Measurements from ENCODE around the gene LRP2. TPM values are rescaled to one million over a fixed set of nuclear protein-coding genes. Genes with fewer than 3 reads are reported as not detected.
"Not testable (repeated sequence)": the region's sequence is repeated elsewhere in the genome, so short reads cannot be mapped to it uniquely, and the experiment has no call there.

The LRP2 gene
- total RNA-seq, 1 donor = under 0.01 TPM

DNA sequence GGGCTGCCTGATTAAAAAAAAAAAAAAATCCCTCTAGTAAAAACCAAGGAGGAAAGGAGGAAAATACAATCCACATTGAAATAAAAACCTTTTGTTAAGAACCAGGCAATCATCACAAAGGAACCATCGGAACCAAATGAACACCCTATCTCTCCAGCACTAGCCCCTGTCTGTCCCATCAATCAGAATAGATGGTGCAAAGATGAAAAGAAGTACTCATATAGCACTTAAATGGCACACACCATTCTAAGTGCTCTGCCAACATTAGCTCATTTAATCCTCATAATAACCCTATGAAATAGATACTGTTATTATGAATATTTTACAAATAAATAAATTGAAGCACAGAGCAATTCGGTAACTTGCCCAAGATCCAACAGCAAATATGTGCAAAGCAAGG is 38.5 kb downstream of the LRP2 start:
- TF ChIP-seq, protein P1, sequence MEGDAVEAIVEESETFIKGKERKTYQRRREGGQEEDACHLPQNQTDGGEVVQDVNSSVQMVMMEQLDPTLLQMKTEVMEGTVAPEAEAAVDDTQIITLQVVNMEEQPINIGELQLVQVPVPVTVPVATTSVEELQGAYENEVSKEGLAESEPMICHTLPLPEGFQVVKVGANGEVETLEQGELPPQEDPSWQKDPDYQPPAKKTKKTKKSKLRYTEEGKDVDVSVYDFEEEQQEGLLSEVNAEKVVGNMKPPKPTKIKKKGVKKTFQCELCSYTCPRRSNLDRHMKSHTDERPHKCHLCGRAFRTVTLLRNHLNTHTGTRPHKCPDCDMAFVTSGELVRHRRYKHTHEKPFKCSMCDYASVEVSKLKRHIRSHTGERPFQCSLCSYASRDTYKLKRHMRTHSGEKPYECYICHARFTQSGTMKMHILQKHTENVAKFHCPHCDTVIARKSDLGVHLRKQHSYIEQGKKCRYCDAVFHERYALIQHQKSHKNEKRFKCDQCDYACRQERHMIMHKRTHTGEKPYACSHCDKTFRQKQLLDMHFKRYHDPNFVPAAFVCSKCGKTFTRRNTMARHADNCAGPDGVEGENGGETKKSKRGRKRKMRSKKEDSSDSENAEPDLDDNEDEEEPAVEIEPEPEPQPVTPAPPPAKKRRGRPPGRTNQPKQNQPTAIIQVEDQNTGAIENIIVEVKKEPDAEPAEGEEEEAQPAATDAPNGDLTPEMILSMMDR (IDR thresholded peaks at IDR 0.05; ENCODE audit: insufficient read depth, low read depth, low read length) = no peak
- H3K4me3 ChIP-seq (ENCODE audit: low read depth, low read length) = no peak overlapping the region
- DNase-seq (ENCODE audit: low read depth) = no peak

DNA sequence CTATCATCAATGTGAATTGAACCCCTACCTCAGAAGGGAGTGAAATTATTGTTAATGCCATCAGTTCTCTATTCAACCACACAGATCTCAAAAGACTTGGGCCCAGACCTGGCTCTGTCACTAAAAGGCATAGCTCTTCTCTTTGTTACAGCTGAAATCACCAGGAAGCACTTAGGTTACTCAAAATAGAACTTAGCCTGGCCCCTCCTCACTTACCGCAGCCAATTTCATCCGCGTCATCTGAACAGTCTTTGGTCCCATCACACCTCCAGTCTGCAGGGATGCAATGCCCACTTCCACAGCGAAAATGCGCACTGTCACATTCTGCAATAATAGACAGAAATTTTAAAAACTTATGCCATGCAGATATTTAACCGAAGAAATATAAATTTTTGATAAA is 41.8 kb downstream of the LRP2 start:
- no peak for DNase-seq (ENCODE audit: low read depth)
- TF ChIP-seq, protein P1 (IDR thresholded peaks at IDR 0.05; ENCODE audit: insufficient read depth, low read depth, low read length) = no peak
- H3K4me3 ChIP-seq (ENCODE audit: low read depth, low read length) = no peak overlapping the region

DNA sequence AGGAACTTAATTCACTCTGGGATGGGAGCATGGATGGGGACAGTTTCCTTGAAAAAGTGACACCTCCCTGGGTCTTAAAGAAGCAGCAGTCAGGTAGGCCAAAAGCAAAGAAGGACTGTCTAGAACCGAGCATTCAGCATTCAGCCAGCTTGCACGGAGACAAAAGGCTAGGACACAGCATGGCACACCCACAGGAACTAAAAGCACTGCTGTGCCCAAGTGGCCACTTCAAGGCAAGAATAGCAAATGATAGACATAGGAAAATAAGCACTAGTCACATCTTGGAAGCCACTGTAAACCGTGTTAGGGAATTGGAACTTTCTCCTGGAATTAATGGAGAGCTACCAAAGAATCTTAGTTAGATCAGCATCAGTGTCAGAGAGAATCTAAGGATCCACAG is 47.0 kb downstream of the LRP2 start:
- TF ChIP-seq, protein P1 (IDR thresholded peaks at IDR 0.05; ENCODE audit: insufficient read depth, low read depth, low read length) = no peak
- DNase-seq (ENCODE audit: low read depth) = no peak
- H3K4me3 ChIP-seq (ENCODE audit: low read depth, low read length) = no peak overlapping the region

DNA sequence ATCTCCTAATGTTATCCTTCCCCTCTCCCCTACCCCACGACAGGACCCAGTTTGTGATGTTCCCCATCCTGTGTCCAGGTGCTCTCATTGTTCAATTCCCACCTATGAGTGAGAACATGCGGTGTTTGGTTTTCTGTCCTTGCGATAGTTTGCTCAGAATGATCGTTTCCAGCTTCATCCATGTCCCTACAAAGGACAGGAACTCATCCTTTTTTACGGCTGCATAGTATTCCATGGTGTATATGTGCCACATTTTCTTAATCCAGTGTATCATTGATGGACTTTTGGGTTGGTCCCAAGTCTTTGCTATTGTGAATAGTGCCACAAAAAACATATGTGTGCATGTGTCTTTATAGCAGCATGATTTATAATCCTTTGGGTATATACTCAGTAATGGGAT is 54.0 kb downstream of the LRP2 start:
- not testable (repeated sequence) for H3K4me3 ChIP-seq (ENCODE audit: low read depth, low read length); DNase-seq (ENCODE audit: low read depth)

DNA sequence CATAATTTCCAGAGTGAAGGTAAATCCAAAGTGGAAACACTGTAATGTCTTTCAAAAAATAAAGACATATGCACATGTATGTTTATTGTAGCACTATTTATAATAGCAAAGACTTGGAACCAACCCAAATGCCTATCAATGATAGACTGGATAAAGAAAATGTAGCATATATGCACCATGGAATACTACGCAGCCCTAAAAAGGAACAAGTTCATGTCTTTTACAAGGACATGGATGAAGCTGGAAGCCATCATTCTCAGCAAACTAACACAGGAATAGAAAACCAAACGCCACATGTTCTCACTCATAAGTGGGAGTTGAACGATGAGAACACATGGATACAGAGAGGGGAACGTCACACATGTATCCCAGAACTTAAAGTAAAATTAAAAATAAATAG is 57.6 kb downstream of the LRP2 start:
- DNase-seq (ENCODE audit: low read depth) = not testable (repeated sequence)

DNA sequence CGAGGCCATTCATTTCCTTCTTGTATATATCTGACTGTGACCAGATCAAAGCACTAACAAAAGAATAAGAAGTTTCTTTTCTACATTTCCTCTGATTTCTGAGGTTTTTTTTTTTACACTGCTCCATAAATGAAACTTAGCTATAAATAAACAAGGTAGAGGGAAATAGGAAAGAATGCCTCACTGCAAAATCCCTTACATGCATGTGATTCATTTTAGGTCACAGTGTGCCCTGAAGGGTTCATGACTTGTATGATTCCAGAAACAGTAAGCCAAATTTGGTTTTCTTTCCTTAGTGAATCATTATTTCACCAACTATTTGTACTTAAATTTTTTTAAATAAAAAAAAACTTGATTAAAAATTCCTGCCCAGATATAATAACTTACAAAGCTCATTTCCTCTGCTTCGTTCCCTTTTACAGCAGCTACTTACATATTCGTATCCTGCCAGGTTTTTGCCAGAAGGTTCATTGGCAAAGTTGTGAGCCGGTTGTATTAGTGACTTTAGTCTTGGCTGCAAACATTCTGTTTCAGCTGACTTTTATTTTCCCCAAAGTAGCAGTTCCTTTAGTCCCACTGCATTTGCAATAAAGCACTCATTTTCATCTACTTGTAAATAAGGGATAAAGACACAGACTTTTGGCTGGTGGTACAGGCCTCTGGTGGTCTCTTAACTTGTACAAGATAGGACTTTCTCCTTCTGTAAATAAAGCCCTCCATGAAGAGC is 58.6 kb downstream of the LRP2 start:
- TF ChIP-seq, protein P1 (IDR thresholded peaks at IDR 0.05; ENCODE audit: insufficient read depth, low read depth, low read length) = no peak
- no peak overlapping the region for H3K4me3 ChIP-seq (ENCODE audit: low read depth, low read length)
- DNase-seq (ENCODE audit: low read depth) = no peak

More for the DNA sequence above, 57.6 kb downstream of the LRP2 start:
- H3K4me3 ChIP-seq (ENCODE audit: low read depth, low read length) = not testable (repeated sequence)

DNA sequence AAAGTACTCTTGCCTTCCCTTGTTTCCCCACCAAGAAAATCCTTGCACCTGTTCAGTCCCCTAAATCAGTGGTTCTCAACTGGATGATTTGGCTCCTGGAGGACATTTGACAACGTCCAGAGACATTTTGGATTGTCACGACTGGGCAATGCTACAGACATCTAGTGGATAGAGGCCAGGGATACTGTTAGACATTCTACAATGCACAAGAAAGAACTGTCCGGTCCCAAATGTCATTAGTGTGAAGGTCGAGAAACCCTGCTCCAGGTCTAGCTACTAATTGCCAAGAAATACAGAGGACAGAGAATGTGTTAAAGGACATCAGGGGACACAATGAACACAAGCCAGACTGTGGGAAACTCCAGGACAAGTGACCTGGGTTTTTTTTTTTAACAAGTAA is 60.0 kb downstream of the LRP2 start:
- TF ChIP-seq, protein P1 (IDR thresholded peaks at IDR 0.05; ENCODE audit: insufficient read depth, low read depth, low read length) = no peak
- H3K4me3 ChIP-seq (ENCODE audit: low read depth, low read length) = no peak overlapping the region
- DNase-seq (ENCODE audit: low read depth) = no peak

DNA sequence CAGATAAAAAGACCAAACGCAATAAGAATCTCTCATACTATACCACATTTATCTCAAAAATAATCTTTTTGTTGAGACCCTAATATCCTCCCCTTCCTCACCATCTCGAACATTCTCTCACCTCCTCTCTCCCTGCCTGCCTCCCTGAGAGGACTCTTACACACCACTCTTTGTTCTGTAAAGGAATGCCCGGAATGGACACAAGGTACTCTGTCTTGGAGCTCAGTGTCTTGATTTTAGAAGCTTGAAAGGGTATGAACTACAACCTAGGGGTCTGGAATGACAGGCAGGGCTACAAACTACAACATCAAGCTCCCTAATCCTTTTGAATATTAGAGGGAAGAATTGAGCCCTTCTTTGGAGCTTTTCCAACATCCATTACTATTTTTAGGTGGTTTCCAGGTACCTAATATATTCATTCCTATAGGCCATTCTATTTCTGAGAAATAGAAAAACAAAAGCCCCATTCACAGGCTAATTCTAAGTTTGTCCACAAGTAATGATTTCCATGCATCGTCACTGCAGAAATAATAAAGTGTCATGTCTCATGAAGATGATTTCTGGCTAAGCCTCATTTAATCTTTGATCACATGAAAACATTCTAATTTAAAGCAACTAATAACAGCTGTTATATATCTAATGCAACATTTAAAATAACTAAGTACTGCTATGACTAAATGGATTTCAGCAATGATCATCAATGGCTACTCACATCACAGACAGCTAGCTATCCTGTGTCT is 60.6 kb downstream of the LRP2 start:
- DNase-seq (ENCODE audit: low read depth) = no peak
- H3K4me3 ChIP-seq (ENCODE audit: low read depth, low read length) = no peak overlapping the region
- TF ChIP-seq, protein P1 (IDR thresholded peaks at IDR 0.05; ENCODE audit: insufficient read depth, low read depth, low read length) = no peak
